HG02588 (cell line): ENCODE data around the gene ASRGL1.

Experiments used
- ATAC-seq: cut with Tn5 transposase; IDR thresholded peaks from one replicate; pipeline ENCODE4 v1.9.1; 2021; ENCODE audit warnings: mild to moderate bottlenecking, moderate library complexity; ENCODE audit not compliant: unreplicated experiment

Gene ASRGL1

DNA sequence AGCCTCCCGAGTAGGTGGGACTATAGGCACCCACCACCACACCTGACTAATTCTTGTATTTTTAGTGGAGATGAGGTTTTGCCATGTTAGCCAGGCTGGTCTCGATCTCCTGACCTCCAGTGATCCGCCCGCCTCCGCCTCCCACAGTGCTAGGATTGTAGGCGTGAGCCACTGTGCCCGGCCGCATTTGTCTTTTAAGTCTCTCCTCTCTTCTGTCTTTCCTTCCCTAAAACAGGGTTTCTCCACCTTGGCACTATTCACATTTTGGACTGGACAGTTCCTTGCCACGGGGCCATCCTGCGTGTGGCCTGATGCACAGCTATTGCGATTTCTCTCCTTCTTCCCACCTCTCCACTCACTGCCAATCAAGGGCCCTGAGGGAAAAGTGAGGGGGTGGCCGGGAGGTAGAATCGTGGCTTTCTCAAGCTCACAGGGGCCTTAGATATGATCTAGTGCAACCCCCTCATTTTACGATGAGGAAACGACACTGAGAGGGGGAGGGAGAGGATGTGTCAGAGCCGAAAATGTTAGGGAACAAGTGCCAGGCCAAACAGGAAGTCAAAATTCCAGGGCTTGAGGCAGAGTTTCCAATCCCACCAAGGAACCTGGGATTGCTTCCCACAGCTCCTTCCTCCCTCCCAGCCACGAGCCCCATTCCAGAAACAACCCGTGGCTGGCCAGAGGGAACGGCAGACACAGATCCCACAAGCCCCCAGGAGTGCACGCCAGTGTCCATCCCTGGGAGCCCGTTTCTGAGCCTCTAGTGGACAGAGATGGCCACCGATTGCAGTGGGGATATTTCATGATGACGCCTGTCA lies 102.7 kb downstream of the ASRGL1 start:
- ATAC-seq, result no peak
